H7 (cell line): ENCODE measurements around the gene FNBP1L. TPM values are rescaled to one million over a fixed set of nuclear protein-coding genes. Genes with fewer than 3 reads are reported as not detected.

Experiments
- DNase-seq: peaks from one replicate; pipeline ENCODE4 v3.0.0; 2012
- H3K27me3 ChIP-seq: 2 replicates; pipeline ENCODE4 v1.6.0; 2011; ENCODE audit warnings: mild to moderate bottlenecking, low read length; ENCODE audit not compliant: control insufficient read depth, insufficient read depth
- H3K36me3 ChIP-seq: replicated peaks from 2 replicates; pipeline ENCODE4 v1.5.1; 2011; ENCODE audit warnings: low read length; ENCODE audit not compliant: control insufficient read depth, insufficient read depth
- H3K4me3 ChIP-seq: 2 replicates; pipeline ENCODE4 v1.5.1; 2011; ENCODE audit warnings: low read depth, mild to moderate bottlenecking, control low read depth, low read length, moderate library complexity; ENCODE audit not compliant: insufficient read depth
- total RNA-seq: library from RNA; depleted of rRNA; stranded (reverse); fragments of >200 nt; shearing (Covaris generic); gene quantifications from 2 replicates; pipeline ENCODE4 v1.2.3, GENCODE V29; 2014

Gene FNBP1L
- total RNA-seq, 1 experiment from 2014 or later = 92.2 TPM

DNA sequence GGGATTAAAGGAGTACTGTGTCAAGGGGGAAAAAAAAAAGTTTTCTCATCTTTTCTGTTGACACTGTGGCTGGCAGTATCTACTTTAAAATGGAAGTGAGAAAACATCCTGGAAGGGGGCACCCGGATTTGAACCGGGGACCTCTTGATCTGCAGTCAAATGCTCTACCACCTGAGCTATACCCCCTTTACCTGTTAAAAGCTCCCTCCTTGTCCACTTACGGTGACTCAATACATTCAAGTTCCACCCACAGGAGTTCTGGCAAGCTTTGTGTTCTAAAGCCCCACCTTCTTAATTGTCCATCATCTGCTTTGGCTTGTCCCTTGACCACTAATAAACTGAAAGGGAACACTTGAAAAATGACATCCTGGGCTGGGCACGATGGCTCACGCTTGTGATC, 68.2 kb downstream of the FNBP1L start:
- Histone ChIP-seq H3K27me3 (no peaks in the 10 kb centered on the region), H3K4me3 (no peak overlapping the region), H3K36me3 (no peaks in the 10 kb centered on the region; the same call in 1 of the 2 replicates)
- DNase-seq = no peak

DNA sequence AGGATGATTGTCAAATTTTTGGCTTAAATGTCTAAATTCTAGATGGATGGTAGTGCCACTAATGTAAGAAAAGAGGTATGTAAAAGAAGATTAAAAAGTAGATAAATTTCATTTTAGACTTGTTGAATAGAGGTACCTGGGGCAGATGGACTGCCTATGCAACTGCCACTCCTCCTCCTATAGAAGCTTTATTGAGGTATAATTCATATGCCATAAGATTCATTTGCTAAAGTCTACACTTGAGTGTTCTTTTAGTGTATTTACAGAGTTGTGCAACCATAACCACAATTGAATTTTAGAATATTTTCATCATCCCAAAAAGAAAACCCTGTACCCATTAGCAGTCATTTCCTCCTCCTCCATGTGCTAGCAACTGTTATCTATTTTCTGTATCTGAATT, 70.6 kb downstream of the FNBP1L start:
- no peak for DNase-seq
- no peaks in the 10 kb centered on the region for H3K27me3 ChIP-seq
- H3K36me3 ChIP-seq = no peaks in the 10 kb centered on the region; the same call in 1 of the 2 replicates
- H3K4me3 ChIP-seq = no peak overlapping the region

DNA sequence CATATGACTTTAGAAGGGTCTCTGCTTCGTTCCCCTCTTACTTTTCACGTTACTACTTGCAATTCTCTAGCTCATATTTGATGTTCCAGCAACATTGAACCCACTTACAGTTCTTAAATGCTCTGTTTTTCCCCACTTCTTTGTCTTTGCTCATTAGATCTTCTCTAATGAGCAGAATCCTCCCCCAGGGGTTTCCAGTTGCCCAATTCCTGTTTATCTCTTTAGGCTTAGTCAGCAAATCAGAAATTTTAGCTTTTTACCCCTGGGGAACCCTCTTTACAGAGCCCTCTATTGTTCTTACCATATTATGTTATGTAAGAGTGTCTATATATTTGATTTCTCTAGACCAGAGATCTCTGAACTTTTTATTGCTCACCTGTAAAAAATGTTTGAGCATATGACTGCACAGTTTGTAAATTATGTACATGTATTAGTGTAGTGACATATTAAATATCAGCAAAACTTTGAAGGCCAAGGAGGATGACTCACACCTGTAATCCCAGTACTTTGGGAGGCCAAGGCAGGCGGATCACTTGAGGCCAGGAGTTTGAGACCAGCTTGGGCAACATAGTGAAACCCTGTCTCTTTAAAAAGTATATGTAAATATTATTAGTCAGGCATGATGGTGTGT, 71.4 kb downstream of the FNBP1L start:
- H3K4me3 ChIP-seq = no peak overlapping the region
- no peaks in the 10 kb centered on the region; the same call in 1 of the 2 replicates for H3K36me3 ChIP-seq
- DNase-seq = no peak
- no peaks in the 10 kb centered on the region for H3K27me3 ChIP-seq

DNA sequence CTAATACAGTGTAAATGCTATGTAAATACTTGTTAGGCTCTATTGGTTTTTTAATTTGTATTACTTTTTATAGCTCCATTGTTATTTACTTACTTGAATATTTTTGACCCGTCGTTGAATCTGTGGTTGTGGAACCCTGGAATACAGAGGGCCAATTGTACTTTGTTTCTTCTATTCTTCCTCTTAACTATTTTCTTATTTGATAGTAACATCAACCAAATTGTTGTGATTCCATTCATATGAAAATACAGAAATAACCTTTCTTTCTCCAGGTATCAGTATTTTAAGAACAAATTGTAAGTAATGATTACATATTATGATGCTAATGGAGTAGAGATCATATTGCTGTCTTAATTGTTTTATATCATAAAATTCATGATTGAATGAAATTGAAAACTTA, 73.7 kb downstream of the FNBP1L start:
- no peak overlapping the region for H3K4me3 ChIP-seq
- no peaks in the 10 kb centered on the region for H3K27me3 ChIP-seq
- DNase-seq = no peak
- H3K36me3 ChIP-seq = no peaks in the 10 kb centered on the region; the same call in 1 of the 2 replicates

DNA sequence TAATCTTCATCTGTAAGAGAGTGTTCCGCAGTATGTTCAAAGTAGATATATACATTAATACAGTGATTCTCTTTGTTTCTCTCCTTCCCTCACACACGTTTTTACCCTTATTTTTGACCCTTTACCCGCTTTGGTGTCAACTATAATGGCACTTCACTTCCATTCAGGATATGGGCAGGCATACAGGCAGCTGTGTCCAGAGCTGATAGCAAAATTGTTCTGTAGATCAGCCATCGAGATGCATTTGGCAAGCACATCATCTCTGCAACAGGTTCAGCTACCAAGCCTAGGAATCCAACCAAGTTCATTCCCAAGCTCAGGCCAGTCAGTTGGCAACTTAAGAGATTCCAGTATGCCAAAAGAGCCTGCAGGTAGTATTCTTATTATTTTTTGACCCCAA, 74.8 kb downstream of the FNBP1L start:
- DNase-seq = no peak
- Histone ChIP-seq H3K4me3 (no peak overlapping the region), H3K36me3 (no peaks in the 10 kb centered on the region; the same call in 1 of the 2 replicates), H3K27me3 (no peaks in the 10 kb centered on the region)

DNA sequence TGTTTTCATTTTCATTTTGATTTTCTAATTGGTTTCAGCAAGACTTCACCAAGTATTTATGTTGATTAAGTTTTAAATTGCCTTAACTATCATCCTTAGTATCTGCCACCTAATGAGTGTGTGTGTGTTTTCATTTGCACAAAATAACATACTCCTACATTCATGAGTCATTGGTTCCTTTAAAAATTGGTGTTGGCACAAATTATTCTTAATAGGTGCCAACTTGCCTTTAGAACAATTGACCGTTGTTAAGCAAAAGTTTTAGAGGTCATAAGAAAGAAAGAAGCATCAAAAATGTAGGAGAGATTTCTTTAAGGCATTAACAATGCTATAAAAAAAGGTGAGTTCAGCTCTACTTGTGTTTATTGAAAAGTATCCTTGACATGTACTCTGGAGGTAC, 77.5 kb downstream of the FNBP1L start:
- Histone ChIP-seq H3K27me3 (no peaks in the 10 kb centered on the region), H3K4me3 (no peak overlapping the region), H3K36me3 (no peaks in the 10 kb centered on the region; the same call in 1 of the 2 replicates)
- no peak for DNase-seq

DNA sequence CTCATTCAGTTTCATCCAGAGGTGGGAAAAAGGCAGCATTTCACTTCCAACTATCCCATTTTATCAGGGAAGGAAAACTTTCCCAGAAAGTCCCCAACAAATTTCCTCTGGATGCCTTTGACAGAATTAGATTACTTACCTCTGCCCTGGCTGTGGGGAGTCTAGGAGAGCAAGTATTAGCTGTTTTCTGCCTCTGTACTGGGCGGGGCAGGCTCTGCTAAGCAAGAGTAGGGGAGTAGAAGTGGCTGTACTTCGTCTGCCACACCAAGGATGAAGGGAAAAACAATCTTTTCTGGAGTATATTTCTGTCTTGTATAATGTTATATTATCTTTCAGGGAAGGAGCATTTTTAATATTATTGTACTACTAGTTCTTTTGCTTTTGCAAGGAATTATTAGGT, 78.5 kb downstream of the FNBP1L start:
- Histone ChIP-seq H3K27me3 (no peaks in the 10 kb centered on the region), H3K36me3 (no peaks in the 10 kb centered on the region; the same call in 1 of the 2 replicates), H3K4me3 (no peak overlapping the region)
- DNase-seq = no peak

DNA sequence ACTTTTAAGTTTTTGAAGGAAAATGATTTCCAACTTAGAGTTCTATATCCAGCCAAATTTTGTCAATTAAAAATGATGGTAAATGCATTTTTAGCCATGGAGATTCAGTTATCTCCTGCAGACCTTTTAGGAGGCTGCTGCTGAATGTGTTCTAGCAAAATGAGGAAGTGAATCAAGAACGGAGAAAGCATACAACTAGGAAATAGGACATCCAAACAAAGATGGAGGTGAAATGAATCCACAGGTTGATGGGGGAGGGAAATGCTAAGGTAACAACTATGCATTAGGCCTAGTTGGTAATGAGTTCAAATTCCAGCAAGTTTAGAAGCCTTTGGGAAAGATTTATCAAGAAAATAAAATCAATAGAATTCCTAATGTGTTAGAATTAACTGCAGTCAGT, 80.5 kb downstream of the FNBP1L start:
- Histone ChIP-seq H3K36me3 (no peaks in the 10 kb centered on the region; the same call in none of the 2 replicates), H3K4me3 (no peak overlapping the region), H3K27me3 (no peaks in the 10 kb centered on the region)
- DNase-seq = no peak

DNA sequence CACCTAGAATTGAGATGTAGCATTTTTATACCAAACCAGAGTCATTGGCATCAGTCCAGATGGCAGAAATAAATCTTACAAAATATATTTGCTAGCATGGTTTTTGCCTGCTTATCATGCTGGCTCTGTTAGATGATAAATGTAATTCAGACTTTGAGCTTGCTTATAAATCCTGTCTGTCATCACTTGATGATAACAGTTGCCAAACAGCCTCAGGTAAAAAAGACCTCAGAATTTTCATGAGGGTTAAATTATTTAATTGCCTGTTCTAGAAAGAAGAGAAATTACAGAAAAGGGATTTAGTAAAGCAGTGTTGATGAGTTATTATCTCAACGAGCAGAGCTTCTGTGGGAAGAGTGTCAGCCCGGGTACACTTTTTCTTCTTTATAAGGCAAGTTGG, 83.3 kb downstream of the FNBP1L start:
- Histone ChIP-seq H3K27me3 (no peaks in the 10 kb centered on the region), H3K4me3 (no peak overlapping the region), H3K36me3 (no peaks in the 10 kb centered on the region; the same call in none of the 2 replicates)
- no peak for DNase-seq

DNA sequence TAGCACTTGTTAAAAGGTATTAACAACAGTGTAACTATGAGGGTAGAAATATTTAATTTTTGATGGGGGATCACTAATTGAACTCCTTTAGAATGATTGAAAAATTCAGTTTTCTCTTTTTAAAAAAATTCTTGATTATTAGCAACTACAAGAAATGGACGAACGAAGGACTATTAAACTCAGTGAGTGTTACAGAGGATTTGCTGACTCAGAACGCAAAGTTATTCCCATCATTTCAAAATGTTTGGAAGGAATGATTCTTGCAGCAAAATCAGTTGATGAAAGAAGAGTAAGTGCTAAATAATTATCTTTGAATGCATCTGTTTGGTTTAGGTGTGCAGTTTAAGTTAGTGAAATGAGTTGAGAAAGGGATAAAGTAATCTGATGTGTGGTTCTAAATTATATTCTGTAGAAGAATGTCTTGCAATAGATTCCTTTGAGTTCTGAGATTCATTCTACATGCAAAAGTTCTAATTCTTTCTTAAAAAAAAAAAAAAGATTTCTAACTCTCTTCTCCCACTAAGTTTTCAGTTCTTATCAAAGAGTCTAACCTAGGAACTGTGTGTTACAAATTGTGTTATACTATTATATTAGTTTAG, 85.0 kb downstream of the FNBP1L start:
- Histone ChIP-seq H3K36me3 (no peaks in the 10 kb centered on the region; the same call in none of the 2 replicates), H3K27me3 (no peaks in the 10 kb centered on the region), H3K4me3 (no peak overlapping the region)
- DNase-seq = no peak

DNA sequence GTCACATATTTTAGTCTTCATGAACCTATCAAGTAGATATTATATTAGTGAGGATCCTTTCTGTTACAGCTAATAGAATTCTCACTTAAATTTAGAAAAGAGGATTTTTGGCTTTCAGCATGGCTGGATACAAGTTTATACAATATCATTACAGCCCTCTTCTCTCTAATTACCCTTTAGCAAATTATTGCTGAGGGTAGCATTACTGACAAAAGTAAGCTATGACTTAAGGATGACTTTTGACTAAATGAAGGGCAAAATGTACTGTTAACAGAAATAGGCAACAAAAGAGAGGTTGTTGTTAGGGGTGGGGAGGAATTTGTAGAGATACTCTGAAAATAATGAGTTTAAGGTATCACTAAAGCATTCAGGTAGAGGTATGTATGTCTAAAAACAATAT, 85.8 kb downstream of the FNBP1L start:
- DNase-seq = no peak
- Histone ChIP-seq H3K27me3 (no peaks in the 10 kb centered on the region), H3K36me3 (no peaks in the 10 kb centered on the region; the same call in none of the 2 replicates), H3K4me3 (no peak overlapping the region)

DNA sequence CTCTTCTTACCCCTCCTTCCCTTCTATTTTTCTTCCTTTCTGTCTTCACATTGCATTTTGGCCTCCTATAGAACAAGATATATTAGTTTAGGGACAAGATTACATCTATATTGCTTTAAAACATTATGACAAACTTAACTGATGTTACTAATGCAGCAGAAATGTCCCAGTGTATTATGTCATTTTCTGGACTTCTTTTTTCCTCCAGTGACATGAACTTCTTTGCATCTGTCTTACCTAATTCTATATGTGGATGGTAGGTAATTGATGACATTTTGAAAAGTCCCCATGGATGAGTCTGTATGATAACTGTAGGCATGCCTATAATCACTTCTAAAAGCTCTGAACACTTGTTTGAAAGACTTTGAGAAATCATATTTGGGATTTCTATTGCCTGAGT, 89.5 kb downstream of the FNBP1L start:
- no peak for DNase-seq
- Histone ChIP-seq H3K36me3 (no peaks in the 10 kb centered on the region; the same call in 1 of the 2 replicates), H3K27me3 (no peaks in the 10 kb centered on the region), H3K4me3 (no peak overlapping the region)

DNA sequence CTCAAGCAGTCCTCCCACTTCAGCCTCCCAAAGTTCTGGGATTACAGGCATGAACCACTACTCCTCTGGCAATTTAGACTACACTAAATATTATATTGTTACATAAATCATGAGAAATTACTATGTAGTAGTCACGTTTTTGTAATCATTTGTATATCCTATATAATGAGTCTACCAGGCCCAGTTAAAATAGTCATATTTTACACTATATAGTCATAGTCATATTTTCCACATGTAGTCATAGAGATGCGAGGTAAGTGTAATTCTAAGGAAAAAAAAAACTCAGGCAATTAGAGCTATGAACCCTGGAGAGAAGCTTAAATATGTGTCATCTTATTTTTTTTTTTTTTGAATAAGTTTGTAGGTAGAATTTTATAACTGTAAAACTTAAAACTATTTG, 90.0 kb downstream of the FNBP1L start:
- DNase-seq = no peak
- Histone ChIP-seq H3K4me3 (no peak overlapping the region), H3K36me3 (no peaks in the 10 kb centered on the region; the same call in 1 of the 2 replicates), H3K27me3 (no peaks in the 10 kb centered on the region)

DNA sequence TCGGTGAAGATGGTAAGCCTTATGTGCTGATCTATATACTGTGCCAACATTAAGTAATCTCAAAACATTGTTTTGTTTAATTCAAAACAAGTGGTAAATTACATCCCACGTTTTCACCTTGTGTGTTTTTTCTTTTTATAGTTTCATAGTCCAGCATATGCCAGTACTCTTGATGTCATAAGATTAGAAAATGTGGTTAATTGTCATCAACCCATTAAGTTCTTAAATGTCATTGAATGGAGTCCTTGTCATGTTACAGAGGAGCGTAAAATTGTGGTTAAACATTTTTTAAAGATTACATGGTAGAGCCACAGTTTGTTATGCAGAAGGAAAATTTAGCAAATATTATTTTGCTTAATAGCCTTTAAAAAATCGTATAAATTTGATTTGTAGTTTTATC, 93.1 kb downstream of the FNBP1L start:
- Histone ChIP-seq H3K27me3 (no peaks in the 10 kb centered on the region), H3K4me3 (no peak overlapping the region), H3K36me3 (no peaks in the 10 kb centered on the region; the same call in 1 of the 2 replicates)
- DNase-seq = no peak

DNA sequence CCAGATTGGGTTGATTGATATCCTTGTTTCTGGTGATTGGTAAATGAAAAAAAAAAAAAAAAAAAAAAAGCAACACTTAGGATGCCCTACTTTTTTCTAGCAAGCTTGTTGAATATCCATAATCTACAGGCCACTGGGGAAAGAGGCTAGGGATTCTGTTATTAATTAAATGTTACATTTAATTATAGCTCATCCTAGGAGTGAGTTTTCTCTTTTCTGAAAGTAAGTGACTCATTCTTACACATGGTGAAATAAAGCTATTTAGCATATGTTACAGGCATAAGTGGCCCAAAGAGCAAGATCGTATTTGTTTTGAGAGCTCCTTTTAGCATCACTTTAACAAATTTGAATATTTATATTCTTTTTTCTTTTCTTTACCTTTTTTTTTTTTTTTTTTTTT, 94.5 kb downstream of the FNBP1L start:
- Histone ChIP-seq H3K36me3 (no peaks in the 10 kb centered on the region; the same call in none of the 2 replicates), H3K4me3 (no peak overlapping the region), H3K27me3 (no peaks in the 10 kb centered on the region)
- no peak for DNase-seq
